Esophagus muscularis mucosa (tissue), 4 donors: ENCODE data around the gene MGAT5B. TPM values are rescaled to one million over a fixed set of nuclear protein-coding genes. Genes with fewer than 3 reads are reported as not detected.
"Not testable (repeated sequence)": the region's sequence is repeated elsewhere in the genome, so short reads cannot be mapped to it uniquely, and the experiment has no call there.

ENCODE experiments used
- DNase-seq: peaks from one replicate; pipeline ENCODE4 v3.0.0-alpha.2; 2017; ENCODE audit errors: extremely low spot score
- H3K27ac ChIP-seq, 4 donors: fragments of 200-600 bp; sonication (generic); replicated peaks in 1 of 4; 1 replicate in 3 of 4; 2 replicates in 1 of 4; pipeline ENCODE4 v1.5.1; 2016 to 2019; ENCODE audit warnings: mild to moderate bottlenecking in 1 of 4
- H3K27me3 ChIP-seq, 4 donors: fragments of 200-600 bp; sonication (generic); one replicate each; pipeline versions ENCODE4 v1.5.1 to v1.6.0; 2016 to 2019
- H3K36me3 ChIP-seq, 4 donors: fragments of 200-600 bp; sonication (generic); one replicate each; pipeline ENCODE4 v1.5.1; 2016 to 2019
- H3K4me1 ChIP-seq, 4 donors: fragments of 200-600 bp; sonication (generic); one replicate each; pipeline ENCODE4 v1.5.1; 2016 to 2019
- H3K4me3 ChIP-seq, 4 donors: fragments of 200-600 bp; sonication (generic); 1 replicate in 2 of 4; 2 replicates in 2 of 4; pipeline ENCODE4 v1.5.1; 2016 to 2019; ENCODE audit warnings: mild to moderate bottlenecking in 4 of 4, moderate library complexity in 1 of 4
- H3K9me3 ChIP-seq, 4 donors: fragments of 200-600 bp; sonication (generic); 1 replicate in 3 of 4; 2 replicates in 1 of 4; pipeline ENCODE4 v1.5.1; 2016 to 2019
- CTCF ChIP-seq, 3 experiments: fragments of 200-600 bp in 2 of 3; fragments of 450-650 bp in 1 of 3; sonication (generic) in 2 of 3; IDR thresholded peaks; one replicate each; pipeline ENCODE4 v1.5.1; 2017 to 2019; ENCODE audit warnings: antibody characterized with exemption in 3 of 3, mild to moderate bottlenecking in 2 of 3, moderate library complexity in 1 of 3
- EP300 ChIP-seq: sonication (generic); formaldehyde crosslinking; IDR thresholded peaks from one replicate; pipeline ENCODE4 v1.6.1; 2017; ENCODE audit warnings: antibody characterized with exemption
- POLR2A ChIP-seq: fragments of 450-650 bp; IDR thresholded peaks from one replicate; pipeline ENCODE4 v1.6.1; 2017; ENCODE audit warnings: antibody characterized with exemption, moderate library complexity, mild to moderate bottlenecking, low read depth
- POLR2AphosphoS5 ChIP-seq, 2 donors: sonication (generic); formaldehyde crosslinking; IDR thresholded peaks; one replicate each; pipeline ENCODE4 v1.6.1; 2017; ENCODE audit warnings: antibody characterized with exemption in 2 of 2
- WGBS: methylation state at CpG from one replicate; pipeline ENCODE4 v1.1.5; 2018; 5-methylcytosine and 5-hydroxymethylcytosine counted together
- intact Hi-C: fragments of 100-400 bp; cut with DNase I; formaldehyde crosslinking; loops from one replicate; pipeline ENCODE4 v1.15.1; 2023
- total RNA-seq, 4 donors: library from RNA; depleted of rRNA; stranded (reverse); fragments of >200 nt; gene quantifications; one replicate each; pipeline versions ENCODE4 v1.1.0 to v1.2.1, GENCODE V29; 2016

MGAT5B gene
- total RNA-seq, 4 donors from 2014 or later: under 0.01 to 1.7 (median 0.43) TPM

- H3K4me1 ChIP-seq: peaks cover 0 to 10% (median 0%) of the 10 kb centered on the region in 4 donors
- no peak for DNase-seq
- WGBS: 63% methylated on average over 6 of the region's 6 CpGs
- no peaks in the 10 kb centered on the region for H3K9me3 ChIP-seq
- intact Hi-C loops: no loop called here
- no peak for TF ChIP-seq EP300
- H3K36me3 ChIP-seq: no peaks in the 10 kb centered on the region
- peaks cover 0 to 71% (median 24%) of the 10 kb centered on the region in 4 donors for H3K27me3 ChIP-seq
- no peak overlapping the region for H3K4me3 ChIP-seq
- H3K27ac ChIP-seq: no peak overlapping the region
Measured at GRCh38 chr17:76845541-76846017, 22.6 kb upstream of the MGAT5B start.

- H3K4me1 ChIP-seq: peaks cover 0 to 2% (median 0%) of the 10 kb centered on the region in 4 donors
- peaks cover 0 to 69% (median 16%) of the 10 kb centered on the region in 4 donors for H3K27me3 ChIP-seq
- no peaks in the 10 kb centered on the region for H3K36me3 ChIP-seq
- H3K4me3 ChIP-seq: no peak overlapping the region
- no peak overlapping the region for H3K27ac ChIP-seq
- intact Hi-C loops: no loop called here
- TF ChIP-seq CTCF (IDR thresholded peaks at IDR 0.05): no peak
- no peak for TF ChIP-seq EP300
- no peak for TF ChIP-seq POLR2AphosphoS5 (IDR thresholded peaks at IDR 0.05)
- TF ChIP-seq POLR2A: no peak
- whole genome bisulfite sequencing: 61% methylated on average over 2 of the region's 2 CpGs
- H3K9me3 ChIP-seq: no peaks in the 10 kb centered on the region
- no peak for DNase-seq
Measured at GRCh38 chr17:76847031-76847430, 21.2 kb upstream of the MGAT5B start.

GRCh38 chr17:76848670-76849069 lies 19.5 kb upstream of the MGAT5B start:
- Histone ChIP-seq H3K9me3 (no peaks in the 10 kb centered on the region), H3K27ac (no peak overlapping the region)

GRCh38 chr17:76849160-76849559 lies 19.0 kb upstream of the MGAT5B start:
- DNase-seq, H3K4me1 ChIP-seq, H3K4me3 ChIP-seq, H3K27ac ChIP-seq, intact Hi-C loops, H3K9me3 ChIP-seq, H3K36me3 ChIP-seq: not testable (repeated sequence)
- peaks cover 0 to 62% (median 4%) of the 10 kb centered on the region in 4 donors for H3K27me3 ChIP-seq
- 87% methylated on average over 11 of the region's 11 CpGs for WGBS

More at GRCh38 chr17:76848670-76849069, 19.5 kb upstream of the MGAT5B start:
- Histone ChIP-seq H3K36me3 (no peaks in the 10 kb centered on the region), H3K4me1 (no peaks in the 10 kb centered on the region), H3K4me3 (no peak overlapping the region), H3K27me3 (peaks cover 0 to 62% (median 7%) of the 10 kb centered on the region in 4 donors)
- no peak for DNase-seq
- 83% methylated on average over 8 of the region's 8 CpGs for WGBS
- intact Hi-C loops: no loop called here
- no peak for TF ChIP-seq CTCF (IDR thresholded peaks at IDR 0.05)
- TF ChIP-seq EP300: no peak

- Histone ChIP-seq H3K27me3 (peaks cover 0 to 68% (median 0%) of the 10 kb centered on the region in 4 donors), H3K4me1 (no peaks in the 10 kb centered on the region), H3K36me3 (no peaks in the 10 kb centered on the region), H3K4me3 (no peak overlapping the region), H3K27ac (no peak overlapping the region), H3K9me3 (no peaks in the 10 kb centered on the region)
- no peak for TF ChIP-seq CTCF (IDR thresholded peaks at IDR 0.05)
- TF ChIP-seq EP300: no peak
- TF ChIP-seq POLR2AphosphoS5 (IDR thresholded peaks at IDR 0.05): no peak
- TF ChIP-seq POLR2A: no peak
- 69% methylated on average over 8 of the region's 8 CpGs for WGBS
- DNase-seq: no peak
- intact Hi-C loops: no loop called here
Measured at GRCh38 chr17:76852843-76853242, 15.4 kb upstream of the MGAT5B start.

GRCh38 chr17:76855105-76855504 lies 13.1 kb upstream of the MGAT5B start:
- no peak overlapping the region for H3K4me3 ChIP-seq
- no peak for DNase-seq
- H3K27ac ChIP-seq: no peak overlapping the region
- TF ChIP-seq POLR2AphosphoS5 (IDR thresholded peaks at IDR 0.05) (no peak), CTCF (IDR thresholded peaks at IDR 0.05) (no peak), EP300 (no peak), POLR2A (no peak)
- peaks cover 0 to 68% (median 0%) of the 10 kb centered on the region in 4 donors for H3K27me3 ChIP-seq
- H3K4me1 ChIP-seq: no peaks in the 10 kb centered on the region
- no peaks in the 10 kb centered on the region for H3K36me3 ChIP-seq
- intact Hi-C loops: no loop called here
- 97% methylated on average over 3 of the region's 3 CpGs for WGBS
- H3K9me3 ChIP-seq: no peaks in the 10 kb centered on the region
